Panc1 (cell line): ENCODE results near the gene EFCC1. TPM values are rescaled to one million over a fixed set of nuclear protein-coding genes. Genes with fewer than 3 reads are reported as not detected.

Experiments used
- ATAC-seq: fragments of 200-7000 bp; cut with Tn5 transposase; 2 replicates; pipeline ENCODE4 v1.9.1; 2020; ENCODE audit warnings: mild to moderate bottlenecking, moderate library complexity
- BruUV-seq: library from RNA; stranded (reverse); fragments of 400-500 nt; replicated peaks from 2 replicates; lab custom pipeline; 2021; lab: Mats Ljungman, UMichigan
- CTCF ChIA-PET: fragments of 300-600 bp; sonication (Branson Sonifier 250); formaldehyde crosslinking; loops from one replicate; lab custom pipeline; 2022; ENCODE audit warnings: antibody characterized with exemption; lab: Charles Lee
- POLR2A ChIA-PET: fragments of 300-600 bp; sonication (Branson Sonifier 250); formaldehyde crosslinking; loops from one replicate; lab custom pipeline; 2022; ENCODE audit warnings: antibody characterized with exemption; lab: Charles Lee
- DNase-seq: peaks from one replicate; pipeline ENCODE4 v3.0.0-alpha.2; 2010; ENCODE audit warnings: low read depth, low spot score
- H3K27ac ChIP-seq: 2 replicates; pipeline ENCODE4 v1.5.1; 2011; ENCODE audit warnings: mild to moderate bottlenecking, low read length, inconsistent platforms
- H3K27me3 ChIP-seq: fragments of 200-500 bp; sonication (Bioruptor generic); 2 replicates; pipeline ENCODE4 v1.6.0; 2014; ENCODE audit warnings: low read length, inconsistent platforms; ENCODE audit not compliant: control insufficient read depth, insufficient read depth
- H3K36me3 ChIP-seq: fragments of 200-500 bp; sonication (Bioruptor generic); 2 replicates; pipeline ENCODE4 v1.5.1; 2014; ENCODE audit warnings: inconsistent platforms, mild to moderate bottlenecking, low read length, moderate library complexity; ENCODE audit not compliant: control insufficient read depth, insufficient read depth
- H3K4me1 ChIP-seq: 2 replicates; pipeline ENCODE4 v1.5.1; 2011; ENCODE audit warnings: inconsistent platforms, mild to moderate bottlenecking, low read length, moderate library complexity; ENCODE audit not compliant: control insufficient read depth, insufficient read depth
- H3K4me3 ChIP-seq, 2 experiments: 2 replicates each; pipeline ENCODE4 v1.5.1; 2011 to 2012; ENCODE audit warnings: low read depth in 2 of 2, low read length in 2 of 2, mild to moderate bottlenecking in 2 of 2, inconsistent platforms in 1 of 2, moderate library complexity in 1 of 2
- H3K9me3 ChIP-seq: fragments of 200-500 bp; sonication (Bioruptor generic); 2 replicates; pipeline ENCODE4 v1.5.1; 2014; ENCODE audit warnings: low read depth, mild to moderate bottlenecking, inconsistent platforms, low read length, moderate library complexity; ENCODE audit not compliant: control insufficient read depth, insufficient read depth
- CTCF ChIP-seq: fragments of 450-650 bp; IDR thresholded peaks from 2 replicates; pipeline ENCODE4 v1.5.1; 2017; ENCODE audit warnings: mild to moderate bottlenecking
- POLR2AphosphoS5 ChIP-seq: IDR thresholded peaks from 2 replicates; pipeline ENCODE4 v1.6.1; 2012; ENCODE audit warnings: mild to moderate bottlenecking, low read depth, low read length, moderate library complexity
- REST ChIP-seq, 2 experiments: IDR thresholded peaks; 2 replicates each; pipeline ENCODE4 v1.6.1; 2011 to 2012; ENCODE audit warnings: low read depth in 2 of 2, control low read depth in 1 of 2, low read length in 1 of 2, mild to moderate bottlenecking in 1 of 2, moderate library complexity in 1 of 2; ENCODE audit not compliant: insufficient read depth in 1 of 2
- SIN3A ChIP-seq: IDR thresholded peaks from 2 replicates; pipeline ENCODE4 v1.6.1; 2012; ENCODE audit warnings: low read depth, mild to moderate bottlenecking, low read length, moderate library complexity, borderline replicate concordance; ENCODE audit not compliant: insufficient read depth
- TCF7L2 ChIP-seq: IDR thresholded peaks from 2 replicates; pipeline ENCODE4 v1.6.1; 2011; ENCODE audit warnings: mild to moderate bottlenecking, low read depth, low read length, inconsistent platforms
- in situ Hi-C: cut with HindIII; loops from 2 replicates; pipeline ENCODE4 v1.10.0; 2016; ENCODE audit warnings: low sequenced_read_pairs, low pct_unique_long_range_greater_than_20kb
- intact Hi-C: fragments of 100-400 bp; cut with micrococcal nuclease; formaldehyde crosslinking; loops from one replicate; pipeline ENCODE4 v1.10.0; 2022; ENCODE audit not compliant: unreplicated experiment
- total RNA-seq: library from RNA; stranded (reverse); gene quantifications from one replicate; pipeline ENCODE4 v1.2.1, GENCODE V29; 2021; ENCODE audit not compliant: unreplicated experiment

Gene EFCC1
- total RNA-seq, 1 experiment from 2014 or later = 0.15 TPM

- in situ Hi-C loops (no loop called here), intact Hi-C loops (no loop called here)
- no peaks in the 10 kb centered on the region for H3K9me3 ChIP-seq
- TF ChIP-seq REST (IDR thresholded peaks at IDR 0.05; ENCODE audit: insufficient read depth in 1 of 2, low read depth in 2 of 2, low read length in 1 of 2) (no peak), SIN3A (no peak), CTCF (no peak), POLR2AphosphoS5 (no peak), TCF7L2 (no peak)
- H3K36me3 ChIP-seq = no peaks in the 10 kb centered on the region
- peaks cover 8% of the 10 kb centered on the region; the same call in 1 of the 2 replicates for H3K4me1 ChIP-seq
- BruUV-seq = no TSS peak
- no peak overlapping the region for H3K4me3 ChIP-seq
- POLR2A ChIA-PET = no interaction called here
- CTCF ChIA-PET = no interaction called here
- no peak for DNase-seq
- H3K27me3 ChIP-seq = no peaks in the 10 kb centered on the region
- H3K27ac ChIP-seq = no peak overlapping the region
- no peak for ATAC-seq
Measured at GRCh38 chr3:129031476-129032215, 30.5 kb downstream of the EFCC1 start.

GRCh38 chr3:129032716-129033115 is 31.6 kb downstream of the EFCC1 start:
- Histone ChIP-seq H3K4me1 (0 out of 2 replicates have a peak, but pooled peaks cover 5% of the 10 kb centered on the region), H3K27ac (no peak overlapping the region), H3K27me3 (no peaks in the 10 kb centered on the region), H3K4me3 (no peak overlapping the region), H3K36me3 (no peaks in the 10 kb centered on the region), H3K9me3 (no peaks in the 10 kb centered on the region)
- CTCF ChIA-PET = no interaction called here
- DNase-seq (no peak), ATAC-seq (no peak)
- no peak for TF ChIP-seq CTCF
- TF ChIP-seq POLR2AphosphoS5 = no peak
- no peak for TF ChIP-seq REST (IDR thresholded peaks at IDR 0.05; ENCODE audit: insufficient read depth in 1 of 2, low read depth in 2 of 2, low read length in 1 of 2)
- TF ChIP-seq TCF7L2 = no peak
- no peak for TF ChIP-seq SIN3A
- POLR2A ChIA-PET = no interaction called here
- intact Hi-C loops (no loop called here), in situ Hi-C loops (no loop called here)
- no TSS peak for BruUV-seq
